CD4-positive, CD25-positive, alpha-beta regulatory T cell (primary cell): ENCODE measurements around the gene KAT2B. TPM values are rescaled to one million over a fixed set of nuclear protein-coding genes. Genes with fewer than 3 reads are reported as not detected.

Source experiments
- ATAC-seq, 2 donors: fragments of 150-1000 bp; cut with Tn5 transposase; one replicate each; pipeline ENCODE4 v1.10.0; 2021; ENCODE audit warnings: low read depth in 2 of 2, moderate number of reproducible peaks in 2 of 2, moderate library complexity in 1 of 2
- DNase-seq, 3 donors: peaks; one replicate each; pipeline versions ENCODE4 v3.0.0 to v3.0.0-alpha.2; 2012 to 2022; ENCODE audit warnings: mixed read lengths in 1 of 3
- H3K27ac ChIP-seq: one replicate; pipeline ENCODE4 v1.7.0; 2013; ENCODE audit warnings: mild to moderate bottlenecking, low read length; ENCODE audit not compliant: insufficient read depth, poor library complexity, severe bottlenecking
- H3K27me3 ChIP-seq: one replicate; pipeline ENCODE4 v1.7.0; 2013; ENCODE audit warnings: low read length; ENCODE audit not compliant: control insufficient read depth, insufficient read depth
- H3K36me3 ChIP-seq: one replicate; pipeline ENCODE4 v1.7.0; 2013; ENCODE audit warnings: mild to moderate bottlenecking, low read length, moderate library complexity; ENCODE audit not compliant: control insufficient read depth, insufficient read depth
- H3K4me1 ChIP-seq: 2 replicates; pipeline ENCODE4 v1.7.0; 2013; ENCODE audit warnings: mild to moderate bottlenecking, low read length; ENCODE audit not compliant: insufficient read depth, control insufficient read depth, poor library complexity, severe bottlenecking
- H3K4me3 ChIP-seq: one replicate; pipeline ENCODE4 v1.7.0; 2013; ENCODE audit warnings: low read depth, mild to moderate bottlenecking, low read length, moderate library complexity
- H3K9me3 ChIP-seq, 2 experiments: 1 replicate in 1 of 2; 2 replicates in 1 of 2; pipeline ENCODE4 v1.7.0; 2013; ENCODE audit warnings: low read length in 2 of 2, mild to moderate bottlenecking in 1 of 2, moderate library complexity in 1 of 2; ENCODE audit not compliant: control insufficient read depth in 2 of 2
- H3K27ac Mint-ChIP-seq, 3 donors: one replicate each; pipeline ENCODE4 v1.8.0; 2020 to 2022; ENCODE audit warnings: mild to moderate bottlenecking in 3 of 3, mixed read lengths in 3 of 3, moderate library complexity in 2 of 3
- H3K27me3 Mint-ChIP-seq: one replicate; pipeline ENCODE4 v1.8.0; 2022; ENCODE audit warnings: mild to moderate bottlenecking, mixed read lengths
- H3K36me3 Mint-ChIP-seq: one replicate; pipeline ENCODE4 v1.8.0; 2020; ENCODE audit warnings: mixed read lengths
- H3K4me1 Mint-ChIP-seq, 4 donors: one replicate each; pipeline ENCODE4 v1.8.0; 2020 to 2022; ENCODE audit warnings: mixed read lengths in 4 of 4, mild to moderate bottlenecking in 1 of 4
- H3K4me3 Mint-ChIP-seq, 4 donors: one replicate each; pipeline ENCODE4 v1.8.0; 2020 to 2022; ENCODE audit warnings: mild to moderate bottlenecking in 4 of 4, mixed read lengths in 4 of 4, moderate library complexity in 3 of 4
- H3K9me3 Mint-ChIP-seq, 7 donors: one replicate each; pipeline ENCODE4 v1.8.0; 2020 to 2022; ENCODE audit warnings: mixed read lengths in 7 of 7, mild to moderate bottlenecking in 3 of 7, moderate library complexity in 2 of 7
- polyA plus RNA-seq, 4 donors: library from polyadenylated mRNA; unstranded; fragments of 300-500 nt; fragmentation: Illumina TruSeq; gene quantifications; one replicate each; pipeline ENCODE4 v1.2.3, GENCODE V29; 2021
- total RNA-seq: library from RNA; stranded (reverse); gene quantifications from one replicate; pipeline ENCODE4 v1.2.3, GENCODE V29; 2022

KAT2B gene
- total and polyA plus RNA-seq, 5 donors from 2014 or later: 5.7 to 185 (median 8.7) TPM

GRCh38 chr3:20104167-20104661, 64.0 kb downstream of the KAT2B start:
- H3K27me3 Mint-ChIP-seq: no peaks in the 10 kb centered on the region
- H3K9me3 ChIP-seq: no peaks in the 10 kb centered on the region
- H3K27ac Mint-ChIP-seq: peak overlapping the region; percentile 86 to 94 (median 91)
- peaks cover 74% of the 10 kb centered on the region for H3K4me1 ChIP-seq
- peaks cover 21% of the 10 kb centered on the region for H3K36me3 Mint-ChIP-seq
- H3K27ac ChIP-seq: peak overlapping the region; percentile 81
- H3K4me3 ChIP-seq: peak overlapping the region; percentile 73
- H3K27me3 ChIP-seq: no peaks in the 10 kb centered on the region
- H3K9me3 Mint-ChIP-seq: no peaks in the 10 kb centered on the region
- DNase-seq (peak; percentile 32 to 96 (median 52)), ATAC-seq (peak; percentile 86 to 91)
- peak overlapping the region; percentile 71 to 81 (median 76) for H3K4me3 Mint-ChIP-seq
- H3K4me1 Mint-ChIP-seq: peaks cover 36 to 86% (median 62%) of the 10 kb centered on the region in 4 donors
- peaks cover 9% of the 10 kb centered on the region for H3K36me3 ChIP-seq

- H3K27ac ChIP-seq: peak overlapping the region; percentile 81
- peaks cover 60% of the 10 kb centered on the region for H3K4me1 ChIP-seq
- H3K27ac Mint-ChIP-seq: peak overlapping the region; percentile 37 to 91 (median 81)
Measured at GRCh38 chr3:20105513-20106280, 65.5 kb downstream of the KAT2B start.

GRCh38 chr3:20107722-20108121, 67.5 kb downstream of the KAT2B start:
- peaks cover 26% of the 10 kb centered on the region for H3K36me3 Mint-ChIP-seq
- H3K4me1 ChIP-seq: peaks cover 43% of the 10 kb centered on the region
- H3K36me3 ChIP-seq: peaks cover 21% of the 10 kb centered on the region
- H3K27ac ChIP-seq: no peak overlapping the region
- H3K4me3 Mint-ChIP-seq: peak overlapping the region in 1 of 4 donors; percentile 9
- no peaks in the 10 kb centered on the region for H3K9me3 Mint-ChIP-seq
- peak overlapping the region in 1 of 3 donors; percentile 31 for H3K27ac Mint-ChIP-seq
- peaks cover 26 to 62% (median 38%) of the 10 kb centered on the region in 4 donors for H3K4me1 Mint-ChIP-seq
- no peaks in the 10 kb centered on the region for H3K9me3 ChIP-seq
- no peak overlapping the region for H3K4me3 ChIP-seq
- H3K27me3 Mint-ChIP-seq: no peaks in the 10 kb centered on the region
- no peaks in the 10 kb centered on the region for H3K27me3 ChIP-seq
- ATAC-seq (no peak), DNase-seq (no peak)

More at GRCh38 chr3:20105513-20106280, 65.5 kb downstream of the KAT2B start:
- Mint-ChIP-seq H3K36me3 (peaks cover 21% of the 10 kb centered on the region), H3K9me3 (no peaks in the 10 kb centered on the region), H3K27me3 (no peaks in the 10 kb centered on the region), H3K4me1 (peaks cover 28 to 78% (median 53%) of the 10 kb centered on the region in 4 donors), H3K4me3 (peak overlapping the region in 1 of 4 donors; percentile 75)
- Histone ChIP-seq H3K27me3 (no peaks in the 10 kb centered on the region), H3K36me3 (peaks cover 10% of the 10 kb centered on the region), H3K4me3 (no peak overlapping the region), H3K9me3 (no peaks in the 10 kb centered on the region)
- ATAC-seq (no peak), DNase-seq (no peak)

GRCh38 chr3:20108869-20109268, 68.6 kb downstream of the KAT2B start:
- H3K27me3 ChIP-seq: no peaks in the 10 kb centered on the region
- peak overlapping the region; percentile 28 for H3K4me3 ChIP-seq
- Mint-ChIP-seq H3K9me3 (no peaks in the 10 kb centered on the region), H3K27me3 (no peaks in the 10 kb centered on the region), H3K36me3 (peaks cover 37% of the 10 kb centered on the region), H3K27ac (peak overlapping the region in 2 of 3 donors; percentile 18 to 59), H3K4me3 (peak overlapping the region in 1 of 4 donors; percentile 9), H3K4me1 (peaks cover 21 to 53% (median 38%) of the 10 kb centered on the region in 4 donors)
- peak in 1 of 3 donors; percentile 17 for DNase-seq
- H3K9me3 ChIP-seq: no peaks in the 10 kb centered on the region
- H3K27ac ChIP-seq: peak overlapping the region; percentile 37
- H3K4me1 ChIP-seq: peaks cover 31% of the 10 kb centered on the region
- no peak for ATAC-seq
- H3K36me3 ChIP-seq: peaks cover 31% of the 10 kb centered on the region

GRCh38 chr3:20110826-20111225, 70.6 kb downstream of the KAT2B start:
- H3K27ac ChIP-seq: no peak overlapping the region
- no peaks in the 10 kb centered on the region for H3K27me3 ChIP-seq
- no peak for ATAC-seq
- H3K36me3 ChIP-seq: peaks cover 47% of the 10 kb centered on the region
- Mint-ChIP-seq H3K4me3 (no peak overlapping the region), H3K4me1 (peaks cover 19 to 35% (median 33%) of the 10 kb centered on the region in 4 donors), H3K9me3 (no peaks in the 10 kb centered on the region), H3K36me3 (peaks cover 47% of the 10 kb centered on the region), H3K27me3 (no peaks in the 10 kb centered on the region), H3K27ac (peak overlapping the region in 1 of 3 donors; percentile 38)
- peaks cover 16% of the 10 kb centered on the region for H3K4me1 ChIP-seq
- no peak overlapping the region for H3K4me3 ChIP-seq
- no peak for DNase-seq
- H3K9me3 ChIP-seq: no peaks in the 10 kb centered on the region

- Mint-ChIP-seq H3K36me3 (peaks cover 58% of the 10 kb centered on the region), H3K4me3 (no peak overlapping the region), H3K9me3 (no peaks in the 10 kb centered on the region), H3K27me3 (no peaks in the 10 kb centered on the region), H3K4me1 (peaks cover 21 to 26% (median 24%) of the 10 kb centered on the region in 4 donors), H3K27ac (peak overlapping the region in 1 of 3 donors; percentile 38)
- no peaks in the 10 kb centered on the region for H3K27me3 ChIP-seq
- ATAC-seq (no peak), DNase-seq (no peak)
- H3K4me1 ChIP-seq: peaks cover 15% of the 10 kb centered on the region
- no peaks in the 10 kb centered on the region for H3K9me3 ChIP-seq
- H3K27ac ChIP-seq: no peak overlapping the region
- H3K4me3 ChIP-seq: no peak overlapping the region
- peaks cover 56% of the 10 kb centered on the region for H3K36me3 ChIP-seq
Measured at GRCh38 chr3:20111836-20112235, 71.6 kb downstream of the KAT2B start.

GRCh38 chr3:20121088-20121487, 80.8 kb downstream of the KAT2B start:
- peaks cover 67% of the 10 kb centered on the region for H3K36me3 Mint-ChIP-seq
- peaks cover 77% of the 10 kb centered on the region for H3K36me3 ChIP-seq

More at GRCh38 chr3:20121088-20121487, 80.8 kb downstream of the KAT2B start:
- Histone ChIP-seq H3K4me1 (no peaks in the 10 kb centered on the region), H3K27ac (no peak overlapping the region), H3K9me3 (no peaks in the 10 kb centered on the region), H3K27me3 (no peaks in the 10 kb centered on the region), H3K4me3 (no peak overlapping the region)
- no peak for ATAC-seq
- H3K4me3 Mint-ChIP-seq: no peak overlapping the region
- peaks cover 5 to 18% (median 7%) of the 10 kb centered on the region in 4 donors for H3K4me1 Mint-ChIP-seq
- no peaks in the 10 kb centered on the region for H3K27me3 Mint-ChIP-seq
- no peaks in the 10 kb centered on the region for H3K9me3 Mint-ChIP-seq
- H3K27ac Mint-ChIP-seq: no peak overlapping the region
- DNase-seq: no peak
